COLO668 (cell line): Measurements from ENCODE around the gene TRRAP.

ENCODE experiments used
- DNase-seq: peaks from one replicate; lab custom pipeline; 2025; ENCODE audit not compliant: unreplicated experiment; lab: John Stamatoyannopoulos, UW

TRRAP gene

GRCh38 chr7:98985406-98985805 lies 107.1 kb downstream of the TRRAP start:
- no peak for DNase-seq

DNA sequence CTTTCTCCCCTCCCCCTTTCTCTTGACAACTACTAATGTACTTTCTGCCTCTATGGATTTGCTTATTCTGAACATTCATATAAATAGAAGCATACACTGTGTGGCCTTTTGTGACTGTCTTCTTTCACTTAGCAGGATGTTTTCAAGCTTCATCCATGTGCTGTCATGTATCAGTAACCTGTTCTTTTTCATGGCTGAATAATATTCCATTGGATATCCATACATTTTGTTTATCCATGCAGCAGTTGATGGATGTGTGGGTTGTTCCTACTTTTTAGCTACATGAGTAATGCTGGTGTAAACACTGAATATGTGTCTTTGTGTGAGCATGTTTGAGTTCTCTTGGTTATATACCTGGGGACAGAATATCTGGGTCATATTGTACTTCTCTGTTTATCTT lies 107.6 kb downstream of the TRRAP start:
- DNase-seq: no peak

GRCh38 chr7:98988641-98989040 lies 110.3 kb downstream of the TRRAP start:
- DNase-seq: no peak

- DNase-seq: no peak
Measured at GRCh38 chr7:98990356-98990755, 112.0 kb downstream of the TRRAP start.

DNA sequence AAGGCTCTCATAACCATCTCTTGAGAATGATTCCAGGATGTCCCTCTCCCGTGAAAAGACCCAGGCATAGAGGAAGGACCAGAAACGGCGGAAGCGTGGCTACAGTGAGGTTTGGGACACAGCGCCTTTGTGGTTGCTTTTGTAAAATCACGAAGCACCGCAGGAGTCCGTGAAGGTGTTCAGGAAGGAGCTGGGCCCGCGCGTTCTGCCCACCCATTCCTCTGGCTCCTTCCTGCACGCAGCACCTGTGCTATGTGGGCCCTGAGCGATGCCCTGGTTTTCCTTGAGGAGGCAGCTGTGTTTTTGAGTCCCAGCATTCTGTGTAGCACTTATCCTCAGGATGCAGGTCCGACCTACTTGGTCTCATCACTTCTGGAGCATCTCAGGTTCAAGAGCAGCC lies 112.8 kb downstream of the TRRAP start:
- DNase-seq: no peak

DNA sequence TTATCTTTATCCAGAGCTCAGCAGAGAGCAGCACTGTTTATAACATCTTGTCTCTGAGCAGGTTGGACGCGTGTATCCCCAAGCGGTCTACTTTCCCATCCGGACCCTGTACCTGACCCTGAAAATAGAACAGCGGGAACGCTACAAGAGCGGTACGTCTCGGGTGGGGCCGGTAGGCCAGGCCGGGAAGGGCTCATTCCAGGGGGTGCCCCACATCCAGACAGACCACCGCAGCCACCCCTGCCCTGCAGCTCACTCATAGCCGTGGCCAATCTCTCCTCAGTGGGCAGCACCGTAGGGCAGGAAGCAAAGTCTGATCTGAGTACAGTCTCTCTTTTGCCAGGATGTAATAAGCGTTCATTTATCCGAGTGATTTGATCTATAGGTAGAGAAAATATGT lies 113.7 kb downstream of the TRRAP start:
- DNase-seq: no peak

- no peak for DNase-seq
Measured at GRCh38 chr7:98993024-98993897, 114.9 kb downstream of the TRRAP start.

DNA sequence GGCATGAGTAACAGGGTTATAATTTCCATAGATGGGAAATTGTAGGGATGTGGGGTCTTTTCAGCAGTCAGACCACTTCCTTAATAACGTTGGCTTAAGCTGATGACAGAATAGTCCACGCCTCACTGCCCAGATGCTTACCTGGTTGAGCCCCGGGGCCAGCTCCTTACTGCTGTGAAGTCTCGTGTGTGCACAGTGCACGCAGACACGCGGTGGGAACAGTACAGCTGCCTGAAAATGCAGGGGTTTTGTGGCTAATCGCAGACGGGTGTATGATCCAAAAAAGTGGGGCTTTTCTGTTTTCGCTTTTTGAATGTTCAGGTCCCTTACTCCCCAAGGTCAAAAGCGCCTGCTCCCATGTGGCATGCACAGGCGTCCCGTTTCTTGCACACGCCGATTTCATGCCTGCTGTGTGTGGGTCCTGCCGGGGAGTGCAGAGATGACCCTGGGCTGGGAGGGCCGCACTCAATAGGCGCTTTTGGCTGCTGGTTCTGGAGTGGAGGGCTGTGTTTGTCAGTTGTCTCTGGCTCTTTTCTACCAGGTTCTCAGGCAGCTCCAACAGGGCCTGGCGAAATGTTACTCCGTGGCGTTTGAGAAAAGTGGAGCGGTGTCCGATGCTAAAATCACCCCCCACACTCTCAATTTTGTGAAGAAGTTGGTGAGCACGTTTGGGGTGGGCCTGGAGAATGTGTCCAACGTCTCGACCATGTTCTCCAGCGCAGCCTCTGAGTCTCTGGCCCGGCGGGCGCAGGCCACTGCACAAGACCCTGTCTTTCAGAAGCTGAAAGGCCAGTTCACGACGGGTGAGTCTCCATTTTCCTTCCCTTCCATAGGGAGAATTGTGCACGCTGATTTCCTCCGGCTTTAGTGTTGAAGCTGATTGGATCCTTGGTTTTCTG lies 116.0 kb downstream of the TRRAP start:
- no peak for DNase-seq

- no peak for DNase-seq
Measured at GRCh38 chr7:98995111-98995510, 116.8 kb downstream of the TRRAP start.

- DNase-seq: no peak
Measured at GRCh38 chr7:98995523-98996149, 117.3 kb downstream of the TRRAP start.

GRCh38 chr7:98996150-98996552 lies 117.8 kb downstream of the TRRAP start:
- DNase-seq: no peak

GRCh38 chr7:98997846-98998245 lies 119.5 kb downstream of the TRRAP start:
- DNase-seq: no peak

- DNase-seq: no peak
Measured at GRCh38 chr7:98998821-98999725, 120.7 kb downstream of the TRRAP start.

- DNase-seq: no peak
Measured at GRCh38 chr7:99000196-99000903, 122.0 kb downstream of the TRRAP start.

- no peak for DNase-seq
Measured at GRCh38 chr7:99000904-99001465, 122.7 kb downstream of the TRRAP start.

DNA sequence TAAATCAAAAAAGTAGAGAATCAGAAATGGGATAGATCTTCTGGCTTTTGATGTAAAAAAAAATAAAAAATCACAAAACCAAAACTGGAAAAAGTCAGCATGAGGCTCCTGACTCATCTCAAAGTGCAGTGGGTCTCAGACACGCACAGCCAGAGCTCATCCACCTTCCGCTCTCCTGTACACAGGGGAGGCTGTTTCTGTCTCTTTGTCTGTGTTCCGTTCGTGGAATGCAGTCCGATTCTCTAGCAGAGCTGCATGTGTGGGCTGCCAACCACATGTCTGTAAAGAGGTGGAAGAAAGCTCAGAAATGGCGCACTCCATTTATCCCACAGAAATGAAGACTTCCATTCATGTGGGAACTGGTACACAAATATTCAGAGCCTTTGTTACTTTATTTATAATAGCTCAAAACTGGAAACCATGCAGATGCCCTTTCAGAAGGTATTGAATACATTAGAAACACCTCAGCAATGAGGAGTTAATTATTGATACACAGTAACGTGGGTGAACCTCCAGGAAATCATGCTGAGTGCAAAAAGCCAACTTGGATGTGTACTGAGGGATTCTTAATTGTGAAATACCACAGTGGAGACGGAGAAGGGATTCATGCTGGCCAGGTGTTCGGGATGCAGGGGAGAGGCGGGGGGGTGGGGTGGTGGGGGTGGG lies 123.3 kb downstream of the TRRAP start:
- no peak for DNase-seq

DNA sequence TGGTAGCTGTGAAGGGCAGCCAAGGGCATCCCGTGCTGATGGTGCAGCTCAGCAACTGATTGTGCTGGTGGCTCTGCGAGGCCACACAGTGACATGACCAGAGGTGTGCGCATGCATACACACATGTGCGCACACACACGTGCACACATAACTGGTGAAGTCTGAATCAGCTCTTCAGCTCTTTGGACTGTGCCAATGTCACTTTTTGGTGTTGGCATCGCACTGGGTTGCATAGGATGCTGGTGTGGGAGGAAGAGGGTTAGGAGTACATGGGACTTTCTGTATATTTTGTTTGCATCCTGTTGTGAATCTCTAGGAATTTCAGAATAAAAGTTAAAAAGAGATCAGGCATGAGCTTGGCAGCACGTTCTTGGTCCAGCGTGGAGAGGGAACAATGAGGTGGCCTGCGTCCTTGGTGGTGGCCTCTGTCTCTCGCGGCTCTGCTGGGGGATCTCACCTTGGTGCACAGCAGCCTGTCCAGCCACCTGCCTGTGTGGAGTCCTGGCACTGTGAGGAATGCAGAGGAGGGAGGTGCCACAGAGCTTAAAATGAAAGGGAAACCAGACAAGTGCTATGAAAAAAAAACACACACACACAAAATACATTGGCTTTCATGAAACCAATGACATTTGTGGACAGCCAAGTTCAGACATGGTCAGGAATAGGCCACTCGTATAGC lies 124.0 kb downstream of the TRRAP start:
- no peak for DNase-seq

DNA sequence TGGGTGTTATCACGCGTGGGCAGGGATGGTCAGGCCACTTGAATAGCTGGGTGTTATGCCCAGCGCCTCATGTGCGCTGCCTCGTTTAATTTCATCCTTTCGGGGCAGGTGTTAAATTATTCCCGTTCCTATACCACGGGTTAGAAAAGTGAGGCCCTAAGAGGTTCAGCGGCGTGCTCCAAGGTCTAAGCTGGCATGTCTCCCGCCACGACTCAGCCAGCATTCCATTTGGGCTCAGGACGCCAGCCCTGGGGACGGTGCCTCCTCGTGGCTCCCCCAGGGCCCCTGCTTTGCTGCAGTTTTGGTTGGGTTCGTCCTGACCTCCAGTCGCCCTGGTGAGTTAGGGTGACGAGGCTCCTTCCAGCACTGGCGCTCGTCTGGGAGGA lies 124.5 kb downstream of the TRRAP start:
- no peak for DNase-seq

- DNase-seq: no peak
Measured at GRCh38 chr7:99003419-99003818, 125.1 kb downstream of the TRRAP start.
